GM18870 (cell line): ENCODE data around the gene NUB1.

ENCODE experiments used
- ATAC-seq: cut with Tn5 transposase; IDR thresholded peaks from one replicate; pipeline ENCODE4 v1.9.1; 2021; ENCODE audit warnings: moderate library complexity; ENCODE audit not compliant: unreplicated experiment

NUB1 gene

GRCh38 chr7:151403764-151404163 lies 62.2 kb downstream of the NUB1 start:
- ATAC-seq: no peak

- ATAC-seq: no peak
Observed at GRCh38 chr7:151404216-151405011, 62.8 kb downstream of the NUB1 start.

- no peak for ATAC-seq
Observed at GRCh38 chr7:151405056-151405455, 63.4 kb downstream of the NUB1 start.

- no peak for ATAC-seq
Observed at GRCh38 chr7:151405588-151405987, 64.0 kb downstream of the NUB1 start.

GRCh38 chr7:151406051-151406875 lies 64.7 kb downstream of the NUB1 start:
- no peak for ATAC-seq

GRCh38 chr7:151406886-151407583 lies 65.4 kb downstream of the NUB1 start:
- ATAC-seq: no peak

- no peak for ATAC-seq
Observed at GRCh38 chr7:151408498-151408838, 66.9 kb downstream of the NUB1 start.

GRCh38 chr7:151408839-151409666 lies 67.4 kb downstream of the NUB1 start:
- no peak for ATAC-seq

- no peak for ATAC-seq
Observed at GRCh38 chr7:151409667-151410404, 68.2 kb downstream of the NUB1 start, which contains the start of gene WDR86. Gene WDR86, minus strand, starts transcription at chr7:151410038. Its CDS starts 449 bp downstream, at chr7:151409589.

- no peak for ATAC-seq
Observed at GRCh38 chr7:151410405-151411390, 69.1 kb downstream of the NUB1 start.

- no peak for ATAC-seq
Observed at GRCh38 chr7:151411551-151411950, 69.9 kb downstream of the NUB1 start.

GRCh38 chr7:151412318-151412717 lies 70.7 kb downstream of the NUB1 start:
- no peak for ATAC-seq

GRCh38 chr7:151413241-151413640 lies 71.6 kb downstream of the NUB1 start:
- ATAC-seq: no peak

GRCh38 chr7:151415375-151416105 lies 73.9 kb downstream of the NUB1 start:
- no peak for ATAC-seq

- no peak for ATAC-seq
Observed at GRCh38 chr7:151416112-151416940, 74.7 kb downstream of the NUB1 start.

GRCh38 chr7:151416941-151417315 lies 75.3 kb downstream of the NUB1 start:
- ATAC-seq: no peak

- no peak for ATAC-seq
Observed at GRCh38 chr7:151420144-151420543, 78.5 kb downstream of the NUB1 start.
